Activated CD4-positive, alpha-beta memory T cell treated with anti-CD3 and anti-CD28 coated beads for 36 hours (primary cell): ENCODE data around the gene ZNF556. TPM values are rescaled to one million over a fixed set of nuclear protein-coding genes. Genes with fewer than 3 reads are reported as not detected.

Experiments
- CTCF ChIA-PET: fragments of 350-600 bp; sonication (Branson Sonifier 250); formaldehyde crosslinking; loops from one replicate; lab custom pipeline; 2021; ENCODE audit warnings: antibody characterized with exemption, inconsistent platforms; lab: Charles Lee
- POLR2A ChIA-PET: fragments of 350-600 bp; sonication (Branson Sonifier 250); formaldehyde crosslinking; loops from one replicate; lab custom pipeline; 2021; ENCODE audit warnings: antibody characterized with exemption; lab: Charles Lee
- DNase-seq: peaks from one replicate; pipeline ENCODE4 v3.0.0-alpha.2; 2020
- H3K27ac Mint-ChIP-seq: one replicate; pipeline ENCODE4 v1.8.0; 2021; ENCODE audit warnings: mixed read lengths
- H3K27me3 Mint-ChIP-seq: one replicate; pipeline ENCODE4 v1.8.0; 2021; ENCODE audit warnings: mixed read lengths
- H3K36me3 Mint-ChIP-seq: one replicate; pipeline ENCODE4 v1.8.0; 2021; ENCODE audit warnings: mixed read lengths
- H3K4me1 Mint-ChIP-seq: one replicate; pipeline ENCODE4 v1.8.0; 2021; ENCODE audit warnings: low read depth, mixed read lengths
- H3K4me3 Mint-ChIP-seq: one replicate; pipeline ENCODE4 v1.8.0; 2021; ENCODE audit warnings: mild to moderate bottlenecking, mixed read lengths
- H3K9me3 Mint-ChIP-seq: one replicate; pipeline ENCODE4 v1.8.0; 2021; ENCODE audit warnings: mixed read lengths
- intact Hi-C: fragments of 100-400 bp; cut with micrococcal nuclease; formaldehyde crosslinking; loops from one replicate; pipeline ENCODE4 v1.15.1; 2023
- total RNA-seq, 2 experiments: library from RNA; stranded (reverse); gene quantifications; one replicate each; pipeline ENCODE4 v1.2.3, GENCODE V29; 2021

Gene ZNF556
- total RNA-seq, 2 experiments from 2014 or later = not detected

DNA sequence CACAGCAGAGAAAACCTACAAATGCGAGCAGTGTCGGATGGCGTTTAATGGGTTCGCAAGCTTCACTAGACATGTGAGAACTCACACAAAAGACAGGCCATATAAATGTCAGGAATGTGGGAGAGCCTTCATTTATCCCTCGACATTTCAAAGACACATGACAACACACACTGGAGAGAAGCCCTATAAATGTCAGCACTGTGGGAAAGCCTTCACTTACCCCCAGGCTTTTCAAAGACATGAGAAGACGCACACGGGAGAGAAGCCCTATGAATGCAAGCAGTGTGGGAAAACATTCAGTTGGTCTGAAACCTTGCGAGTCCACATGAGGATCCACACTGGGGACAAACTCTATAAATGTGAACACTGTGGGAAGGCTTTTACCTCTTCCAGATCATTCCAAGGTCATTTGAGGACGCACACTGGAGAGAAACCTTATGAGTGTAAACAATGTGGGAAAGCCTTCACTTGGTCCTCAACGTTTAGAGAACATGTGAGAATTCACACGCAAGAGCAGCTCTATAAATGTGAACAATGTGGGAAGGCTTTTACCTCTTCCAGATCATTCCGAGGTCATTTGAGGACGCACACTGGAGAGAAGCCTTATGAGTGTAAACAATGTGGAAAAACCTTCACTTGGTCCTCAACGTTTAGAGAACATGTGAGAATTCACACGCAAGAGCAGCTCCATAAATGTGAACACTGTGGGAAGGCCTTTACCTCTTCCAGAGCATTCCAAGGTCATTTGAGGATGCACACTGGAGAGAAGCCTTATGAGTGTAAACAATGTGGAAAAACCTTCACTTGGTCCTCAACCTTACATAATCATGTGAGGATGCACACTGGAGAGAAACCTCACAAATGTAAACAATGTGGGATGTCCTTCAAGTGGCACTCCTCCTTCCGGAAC is 50.4 kb downstream of the ZNF556 start:
- intact Hi-C loops = no loop called here
- no peak overlapping the region for H3K4me3 Mint-ChIP-seq
- H3K4me1 Mint-ChIP-seq = peaks cover 15% of the 10 kb centered on the region
- H3K36me3 Mint-ChIP-seq = peaks cover 42% of the 10 kb centered on the region
- ChIA-PET POLR2A (interaction anchor here (0.7 kb wide), 1 partner anchor 231 kb away, joined by 4 read pairs; no protein-coding TSS in a partner anchor), CTCF (no interaction called here)
- no peaks in the 10 kb centered on the region for H3K27me3 Mint-ChIP-seq
- H3K27ac Mint-ChIP-seq = no peak overlapping the region
- peaks cover 19% of the 10 kb centered on the region for H3K9me3 Mint-ChIP-seq
- no peak for DNase-seq

DNA sequence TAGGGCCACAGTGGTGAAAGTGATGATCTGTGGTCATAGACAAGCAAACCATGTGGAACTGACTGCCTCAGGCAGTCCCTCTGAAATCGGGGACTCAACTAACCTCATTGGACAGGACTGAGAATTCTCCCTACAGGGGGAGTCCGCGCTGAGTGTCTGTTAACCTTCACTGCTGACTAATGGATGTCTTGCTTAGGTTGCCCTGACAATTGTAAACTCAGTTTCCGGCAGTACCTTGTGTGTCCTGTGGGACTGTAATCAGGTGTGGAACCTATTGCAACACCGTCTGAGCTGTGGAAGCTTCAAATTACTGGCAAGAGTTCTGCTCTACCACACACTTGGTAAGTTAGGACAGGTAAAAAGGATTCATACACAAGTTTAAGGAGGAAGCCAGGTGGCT is 55.9 kb downstream of the ZNF556 start:
- Mint-ChIP-seq H3K4me3 (no peak overlapping the region), H3K9me3 (peaks cover 3% of the 10 kb centered on the region), H3K4me1 (no peaks in the 10 kb centered on the region), H3K36me3 (peaks cover 16% of the 10 kb centered on the region), H3K27me3 (no peaks in the 10 kb centered on the region), H3K27ac (no peak overlapping the region)
- ChIA-PET POLR2A (no interaction called here), CTCF (interaction anchor here (0.9 to 2.8 kb wide), 2 partner anchors 36 to 186 kb away, joined by 3 to 14 read pairs; no protein-coding TSS in a partner anchor)
- DNase-seq = no peak
- intact Hi-C loops = no loop called here

DNA sequence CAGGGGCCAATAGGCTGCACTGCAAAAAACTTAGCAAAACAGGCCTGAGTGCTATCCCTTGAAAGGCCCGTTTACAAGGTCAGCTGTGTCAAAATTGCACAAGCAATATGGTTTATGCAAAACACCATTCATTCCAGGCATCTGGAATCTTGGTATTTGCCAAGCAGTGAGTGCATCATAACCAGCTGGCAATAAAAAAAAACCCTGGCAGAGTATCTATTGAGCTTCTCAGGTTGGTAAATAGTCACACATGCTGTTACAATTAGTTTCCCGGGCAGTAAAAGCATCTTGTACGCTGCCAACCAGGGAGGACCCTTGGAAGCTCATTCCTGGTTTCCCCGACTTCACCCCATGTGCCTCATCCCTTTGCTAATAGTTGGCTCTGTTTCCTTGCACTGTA is 56.4 kb downstream of the ZNF556 start:
- Mint-ChIP-seq H3K36me3 (peaks cover 11% of the 10 kb centered on the region), H3K4me1 (no peaks in the 10 kb centered on the region), H3K27me3 (no peaks in the 10 kb centered on the region), H3K4me3 (no peak overlapping the region), H3K9me3 (no peaks in the 10 kb centered on the region), H3K27ac (no peak overlapping the region)
- CTCF ChIA-PET = interaction anchor here (0.8 to 2.8 kb wide), 4 partner anchors 36 to 275 kb away, joined by 3 to 14 read pairs (median 4); no protein-coding TSS in a partner anchor
- intact Hi-C loops = no loop called here
- no peak for DNase-seq
- POLR2A ChIA-PET = interaction anchor here (0.6 kb wide), 3 partner anchors 9 to 93 kb away, joined by 3 to 4 read pairs (median 3); no protein-coding TSS in a partner anchor

DNA sequence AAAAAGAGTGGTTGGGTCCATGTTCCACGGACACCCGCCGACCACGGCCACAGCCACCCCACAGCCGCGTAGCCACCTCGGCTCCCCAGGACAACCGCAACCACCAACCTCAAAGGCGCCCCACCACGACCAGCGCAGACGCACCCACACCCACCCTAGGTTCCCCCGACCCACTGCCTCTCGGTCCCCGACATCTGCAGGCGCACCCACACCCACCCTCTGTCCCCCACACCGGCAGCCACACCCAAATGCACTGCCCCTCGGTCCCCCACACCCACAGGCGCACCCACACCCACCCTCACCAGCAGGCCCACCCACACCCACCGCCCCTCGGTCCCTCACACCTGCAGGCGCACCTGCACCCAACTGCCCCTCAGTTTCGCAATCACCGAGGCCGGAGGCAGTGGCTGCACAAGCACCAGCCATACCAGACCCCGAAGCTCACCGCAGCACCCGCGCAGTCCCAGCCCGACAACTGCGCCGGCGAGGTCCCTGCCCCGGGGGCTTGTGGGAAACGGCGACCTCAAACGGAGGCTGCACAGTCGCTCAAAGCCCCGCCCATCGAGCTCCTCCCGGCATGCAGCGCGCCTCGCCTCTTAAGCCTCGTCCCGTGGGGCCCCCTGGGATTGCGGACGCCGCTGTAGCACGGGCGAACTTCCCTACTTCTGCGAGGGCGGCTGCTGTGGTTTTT is 59.4 kb downstream of the ZNF556 start:
- Mint-ChIP-seq H3K27ac (no peak overlapping the region), H3K4me1 (no peaks in the 10 kb centered on the region), H3K36me3 (peaks cover 11% of the 10 kb centered on the region), H3K4me3 (no peak overlapping the region), H3K27me3 (no peaks in the 10 kb centered on the region), H3K9me3 (peaks cover 9% of the 10 kb centered on the region)
- intact Hi-C loops = no loop called here
- ChIA-PET CTCF (no interaction called here), POLR2A (no interaction called here)
- DNase-seq = no peak

DNA sequence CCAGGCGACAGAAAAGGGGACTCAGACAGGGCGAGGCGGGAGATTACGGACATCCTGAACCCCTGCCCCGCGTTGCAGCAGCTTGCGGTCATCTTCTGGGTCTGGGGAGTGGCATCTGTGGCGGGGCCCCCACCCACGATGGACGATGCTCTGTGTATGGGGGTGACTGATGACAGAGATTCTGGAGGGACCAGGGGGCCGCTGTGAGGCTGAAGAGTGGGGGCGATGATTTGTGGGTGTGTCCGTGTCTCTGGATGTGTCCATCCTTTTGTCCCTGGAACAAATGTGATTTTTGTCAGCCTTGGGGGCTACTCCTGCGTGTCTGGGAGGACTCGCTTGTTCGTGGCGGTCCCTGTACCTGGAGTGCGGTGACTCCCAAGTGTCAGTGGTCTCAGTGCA is 59.9 kb downstream of the ZNF556 start:
- H3K4me3 Mint-ChIP-seq = no peak overlapping the region
- no peak overlapping the region for H3K27ac Mint-ChIP-seq
- H3K27me3 Mint-ChIP-seq = no peaks in the 10 kb centered on the region
- DNase-seq = no peak
- peaks cover 11% of the 10 kb centered on the region for H3K9me3 Mint-ChIP-seq
- CTCF ChIA-PET = no interaction called here
- POLR2A ChIA-PET = no interaction called here
- H3K36me3 Mint-ChIP-seq = peaks cover 14% of the 10 kb centered on the region
- intact Hi-C loops = no loop called here
- no peaks in the 10 kb centered on the region for H3K4me1 Mint-ChIP-seq

Other genes with a start within 250 kb of the ZNF556 start
- gene GNG7, start 164.6 kb upstream of the ZNF556 start, total RNA-seq = under 1 TPM; 0.53 to 0.88 TPM
- under 1 TPM in 1 of 2 experiments, not detected in 1; 0.31 TPM for gene DIRAS1, start 146.0 kb upstream of the ZNF556 start, total RNA-seq
- gene SLC39A3, start 127.3 kb upstream of the ZNF556 start, total RNA-seq = 10 to 100 TPM; 21.0 to 24.0 TPM
- gene SGTA, start 84.1 kb upstream of the ZNF556 start, total RNA-seq = 10 to 100 TPM; 45.6 to 46.2 TPM
- 100 to 1,000 TPM; 126 TPM for gene THOP1, start 81.8 kb upstream of the ZNF556 start, total RNA-seq
- 1 to 10 TPM; 2.0 TPM for gene ZNF554, start 47.5 kb upstream of the ZNF556 start, total RNA-seq
- 1 to 10 TPM; 3.6 to 3.8 TPM for gene ZNF555, start 25.9 kb upstream of the ZNF556 start, total RNA-seq
- gene ZNF57, start 33.6 kb downstream of the ZNF556 start, total RNA-seq = 1 to 10 TPM; 6.7 to 8.3 TPM
- gene ZNF77, start 77.6 kb downstream of the ZNF556 start, total RNA-seq = 1 to 10 TPM; 4.3 to 4.8 TPM
- 1 to 10 TPM; 2.5 to 2.6 TPM for gene TLE6, start 110.2 kb downstream of the ZNF556 start, total RNA-seq
- 1 to 10 TPM; 8.5 to 9.9 TPM for gene TLE2, start 161.9 kb downstream of the ZNF556 start, total RNA-seq
- 100 to 1,000 TPM; 411 to 426 TPM for gene TLE5, start 195.2 kb downstream of the ZNF556 start, total RNA-seq
- gene GNA11, start 227.0 kb downstream of the ZNF556 start, total RNA-seq = 10 to 100 TPM in 1 of 2 experiments, 1 to 10 TPM in 1; 6.3 to 11.6 TPM